NCI-H526 (cell line): ENCODE data around the gene CARD14.

Experiments used
- DNase-seq, 2 experiments: peaks; one replicate each; lab custom pipeline; 2025; lab: John Stamatoyannopoulos, UW

CARD14 gene

GRCh38 chr17:80169784-80170500, at the start of gene CARD14:
Gene CARD14 (plus strand): TSS chr17:80170030. CDS start chr17:80181439, 11,409 bp downstream.
- DNase-seq: peak; percentile 44 to 68

- no peak for DNase-seq
Observed at GRCh38 chr17:80122026-80122575, 47.7 kb upstream of the CARD14 start.

DNA sequence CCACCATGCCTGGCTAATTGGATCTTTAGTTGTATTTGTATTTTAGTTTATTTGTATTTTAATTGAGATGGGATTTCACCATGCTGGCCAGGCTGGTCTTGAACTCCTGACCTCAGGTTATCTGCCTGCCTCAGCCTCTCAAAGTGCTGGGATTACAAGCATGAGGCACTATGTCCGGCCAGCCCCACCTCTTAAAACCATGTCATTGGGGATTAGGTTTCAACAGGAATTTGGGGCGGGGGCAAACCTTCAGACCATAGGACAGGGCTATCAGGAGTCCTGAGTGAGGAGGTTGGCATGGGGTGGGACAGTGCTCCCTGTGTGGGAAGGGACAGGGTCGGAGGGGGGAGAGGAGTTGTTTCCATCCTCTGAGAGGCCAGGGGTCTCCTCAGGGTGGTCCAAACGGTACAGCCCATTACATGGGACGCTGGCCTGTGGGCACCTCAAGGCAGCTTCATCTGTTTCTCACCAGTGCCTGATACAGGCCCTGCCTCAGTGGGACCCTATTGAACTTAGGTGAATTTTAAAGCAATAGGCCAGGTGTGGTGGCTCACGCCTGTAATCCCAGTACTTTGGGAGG, 46.8 kb upstream of the CARD14 start:
- DNase-seq: no peak

DNA sequence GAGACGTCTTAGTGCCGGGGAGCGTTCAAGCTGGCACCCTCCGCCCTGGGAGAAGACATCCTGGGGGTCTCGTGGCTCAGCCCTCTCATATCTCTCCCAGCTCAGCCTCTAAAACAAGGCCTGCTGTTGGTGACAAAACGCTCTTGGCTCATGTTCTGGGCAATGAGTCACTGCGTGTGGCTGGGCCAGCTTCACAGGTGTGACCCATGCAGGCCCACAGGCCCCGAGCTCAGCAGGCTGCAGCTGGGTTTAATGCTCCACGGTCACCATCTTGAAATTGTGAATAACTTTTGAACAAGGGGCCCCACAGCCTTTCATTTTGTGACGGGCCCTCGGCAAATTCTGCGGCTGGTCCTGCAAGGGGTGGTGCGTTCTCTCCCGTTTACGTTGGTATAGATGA, 46.0 kb upstream of the CARD14 start:
- no peak for DNase-seq

GRCh38 chr17:80124351-80124981, 45.4 kb upstream of the CARD14 start:
- DNase-seq: peak in 1 of 2 experiments; percentile 63

- DNase-seq: no peak
Observed at GRCh38 chr17:80125656-80126448, 44.0 kb upstream of the CARD14 start.

DNA sequence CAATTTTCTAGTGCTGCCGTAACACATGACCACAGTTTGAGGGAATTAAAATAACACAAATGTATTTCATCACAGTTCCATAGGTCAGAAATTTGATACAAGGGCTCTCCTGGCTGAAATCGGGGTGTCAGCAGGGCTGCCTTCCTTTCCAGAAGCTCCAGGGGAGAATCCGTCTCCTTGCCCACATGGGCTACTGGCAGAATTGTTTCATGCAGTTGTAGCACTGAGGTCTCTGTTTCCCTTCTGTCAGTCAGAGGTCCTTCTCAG, 43.4 kb upstream of the CARD14 start:
- no peak for DNase-seq

DNA sequence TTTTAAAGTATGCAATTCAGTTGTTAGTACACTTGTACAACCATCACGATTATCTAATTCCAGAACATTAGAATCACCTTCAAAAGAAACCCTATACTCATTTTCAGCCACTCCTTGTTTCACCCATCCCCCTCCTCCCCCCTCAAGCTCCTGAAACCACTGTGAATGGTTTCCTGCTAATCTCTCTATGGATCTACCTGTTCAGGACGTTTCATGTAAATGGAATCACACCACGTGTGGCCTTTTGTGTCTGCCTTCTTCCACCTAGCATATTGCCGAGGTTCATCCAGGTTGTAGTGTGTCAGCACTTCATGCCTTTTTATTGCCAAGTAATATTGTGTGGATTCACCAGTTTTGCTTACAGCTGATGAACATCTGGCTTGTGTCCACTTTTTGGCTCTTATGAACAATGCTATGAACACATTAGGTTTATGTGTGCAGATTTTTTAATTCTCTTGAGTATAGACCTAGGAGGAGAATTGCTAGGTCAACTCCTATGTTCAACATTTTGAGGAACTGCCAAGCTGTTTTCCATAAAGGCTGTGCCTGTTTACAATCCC, 40.7 kb upstream of the CARD14 start:
- peak; percentile 54 to 56 for DNase-seq

DNA sequence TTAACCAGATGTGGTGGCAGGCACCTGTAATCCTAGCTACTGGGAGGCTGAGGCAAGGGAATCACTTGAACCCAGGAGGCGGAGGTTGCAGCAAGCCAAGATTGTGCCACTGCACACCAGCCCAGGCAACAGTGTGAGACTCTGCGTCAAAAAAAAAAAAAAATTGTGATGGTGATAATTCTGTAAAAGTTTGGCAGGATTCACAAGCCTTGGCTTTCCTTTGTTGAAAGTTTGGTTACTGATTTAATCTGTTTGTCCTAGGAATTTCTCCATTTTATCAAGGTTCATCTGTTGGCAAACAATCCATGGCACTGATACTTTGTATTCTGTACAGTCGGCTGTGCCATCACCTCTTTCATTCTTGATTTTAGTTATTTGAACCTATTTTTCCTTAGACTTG, 38.8 kb upstream of the CARD14 start:
- no peak for DNase-seq

GRCh38 chr17:80132906-80133625, 36.8 kb upstream of the CARD14 start:
- no peak for DNase-seq

DNA sequence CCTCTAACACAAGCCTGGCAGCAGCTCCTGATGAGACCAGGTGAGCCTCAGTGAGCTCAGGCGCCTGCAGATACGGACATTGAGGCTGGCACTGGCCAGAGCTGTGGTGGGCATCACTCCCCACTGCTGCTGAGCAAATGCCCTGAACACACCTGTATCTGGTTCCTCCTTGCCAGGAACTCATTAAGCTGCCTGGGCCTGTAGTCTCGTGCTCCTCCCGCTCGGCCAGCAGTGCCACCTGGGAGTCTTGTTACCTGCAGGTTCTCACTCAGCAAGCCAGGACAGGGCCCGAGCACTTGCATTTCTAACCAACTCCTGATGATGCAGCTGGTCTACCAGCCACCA, 36.2 kb upstream of the CARD14 start:
- no peak for DNase-seq

GRCh38 chr17:80137131-80137530, 32.7 kb upstream of the CARD14 start:
- DNase-seq: no peak

DNA sequence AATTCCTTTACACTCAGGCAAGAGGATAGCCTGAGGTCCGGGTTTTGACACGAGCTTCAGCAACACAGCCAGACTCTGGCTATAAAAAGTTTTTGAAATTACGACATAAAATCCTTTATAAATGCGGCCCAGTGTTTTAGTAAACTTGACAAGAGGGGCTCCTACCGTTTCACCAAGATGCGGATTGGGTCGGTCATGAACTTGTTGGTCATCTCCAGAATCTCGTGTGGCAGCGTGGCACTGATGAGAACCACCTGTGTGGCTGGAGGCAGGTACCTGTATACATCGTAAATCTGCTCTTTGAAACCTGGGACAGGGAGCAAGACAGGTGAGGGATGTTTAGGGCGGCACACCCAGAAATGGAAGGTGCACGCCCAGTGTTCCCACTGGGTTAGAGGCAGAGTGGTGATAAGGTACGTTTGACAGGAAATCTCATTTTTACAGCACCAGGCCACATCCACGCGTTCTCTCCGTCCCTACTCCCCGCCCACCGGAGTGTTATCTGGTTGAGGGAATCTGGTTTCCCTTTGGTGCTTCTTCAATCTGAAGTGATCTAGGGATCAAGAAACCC, 30.9 kb upstream of the CARD14 start:
- DNase-seq: no peak

DNA sequence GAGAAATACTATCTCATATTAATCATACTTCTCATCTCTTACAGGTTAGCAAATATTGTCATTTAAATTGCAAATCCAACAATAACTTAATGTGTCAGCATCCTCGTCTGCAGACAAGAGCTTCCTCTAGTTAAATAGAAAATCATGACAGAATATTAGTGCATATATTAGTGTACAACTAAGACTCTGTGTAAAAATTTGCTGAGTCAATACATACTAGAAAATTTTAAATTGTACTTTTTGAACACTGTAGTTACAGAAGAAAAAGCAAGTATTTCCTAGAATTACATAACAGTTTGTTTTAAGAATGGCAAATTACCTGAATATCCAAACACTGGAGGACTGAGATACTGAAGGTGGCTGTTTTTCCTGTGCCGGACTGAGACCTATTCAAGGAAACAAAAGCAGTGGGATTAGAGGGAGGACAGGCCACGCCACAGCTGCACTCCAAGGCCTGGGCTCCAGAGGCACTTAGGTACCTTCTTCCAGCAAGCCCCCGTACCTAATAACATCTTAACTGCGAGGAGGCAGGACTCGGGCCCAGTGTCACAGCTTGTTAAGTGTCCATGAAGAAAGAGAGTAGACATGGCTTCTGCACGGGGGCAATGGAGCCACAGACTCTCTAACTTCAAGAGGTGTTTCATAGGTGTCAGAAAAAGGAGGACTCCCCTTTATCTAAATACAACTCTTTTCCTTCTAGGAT, 28.2 kb upstream of the CARD14 start:
- no peak for DNase-seq

GRCh38 chr17:80142929-80143328, 26.9 kb upstream of the CARD14 start:
- no peak for DNase-seq

DNA sequence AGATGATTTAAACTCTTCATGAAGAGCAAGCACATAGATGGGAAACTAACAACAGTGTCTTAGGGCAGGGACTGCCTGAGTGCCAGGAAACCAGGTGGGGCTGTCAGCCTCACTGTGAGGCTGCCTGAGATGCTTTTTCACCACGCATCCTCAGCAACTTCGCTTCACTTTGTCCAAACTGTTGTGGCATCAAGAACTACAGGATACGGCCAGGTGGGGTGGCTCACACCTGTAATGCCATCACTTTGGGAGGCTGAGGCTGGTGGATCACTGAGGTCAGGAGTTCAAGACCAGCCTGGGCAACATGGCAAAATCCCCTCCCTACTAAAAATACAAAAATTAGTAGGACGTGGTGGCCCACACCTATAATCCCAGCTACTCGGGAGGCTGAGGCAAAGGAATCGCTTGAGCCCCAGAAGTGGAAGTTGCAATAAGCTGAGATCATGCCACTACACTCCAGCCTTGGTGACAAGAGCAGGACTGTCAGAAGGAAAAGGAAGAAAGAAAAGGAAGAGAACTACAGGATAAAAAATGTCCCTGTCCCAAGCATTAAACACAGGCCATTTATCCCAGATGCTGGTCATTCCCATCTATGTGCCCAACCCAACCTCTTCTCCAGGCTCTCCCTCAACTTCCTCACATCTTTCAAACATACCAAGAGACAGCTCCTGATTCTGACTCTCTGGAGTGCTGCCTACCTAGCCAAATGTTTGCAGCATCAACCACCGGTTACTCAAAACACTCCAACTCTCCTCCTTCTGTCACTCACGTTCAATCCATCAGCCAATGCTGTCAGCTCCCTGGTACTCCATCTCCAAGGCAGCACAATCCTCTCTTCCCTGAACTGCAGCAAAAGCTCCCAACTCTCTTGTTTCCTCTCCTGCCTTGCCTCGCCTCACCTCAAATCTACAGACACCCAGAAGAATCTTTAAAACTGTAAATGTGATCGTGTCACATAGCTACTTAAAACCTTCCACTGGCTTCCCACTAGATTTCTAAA, 24.5 kb upstream of the CARD14 start:
- DNase-seq: no peak

GRCh38 chr17:80146121-80147034, 23.5 kb upstream of the CARD14 start:
- DNase-seq: peak in 1 of 2 experiments; percentile 52
